Ishikawa (cell line): ENCODE data around the gene CMTR1.

Source experiments
- CEBPB ChIP-seq: IDR thresholded peaks from 2 replicates; pipeline ENCODE4 v1.6.1; 2012
- CREB1 ChIP-seq: IDR thresholded peaks from 2 replicates; pipeline ENCODE4 v1.6.1; 2012; ENCODE audit warnings: low read depth
- EGR1 ChIP-seq: IDR thresholded peaks from 2 replicates; pipeline ENCODE4 v1.6.1; 2012
- EP300 ChIP-seq: IDR thresholded peaks from 2 replicates; pipeline ENCODE4 v1.6.1; 2012; ENCODE audit warnings: borderline replicate concordance
- FOXM1 ChIP-seq: IDR thresholded peaks from 2 replicates; pipeline ENCODE4 v1.6.1; 2012; ENCODE audit warnings: low read depth, borderline replicate concordance
- NFIC ChIP-seq: IDR thresholded peaks from 2 replicates; pipeline ENCODE4 v1.6.1; 2012
- RAD21 ChIP-seq: IDR thresholded peaks from 2 replicates; pipeline ENCODE4 v1.6.1; 2012; ENCODE audit warnings: low read depth
- TAF1 ChIP-seq: IDR thresholded peaks from 2 replicates; pipeline ENCODE4 v1.6.1; 2012; ENCODE audit warnings: low read depth, mild to moderate bottlenecking
- TCF12 ChIP-seq: IDR thresholded peaks from 2 replicates; pipeline ENCODE4 v1.6.1; 2012; ENCODE audit warnings: low read depth
- YY1 ChIP-seq: IDR thresholded peaks from 2 replicates; pipeline ENCODE4 v1.6.1; 2012; ENCODE audit warnings: low read depth
- ZBTB7A ChIP-seq: IDR thresholded peaks from 2 replicates; pipeline ENCODE4 v1.6.1; 2012; ENCODE audit warnings: low read depth
- TF ChIP-seq, protein P1 (sequence below): IDR thresholded peaks from 2 replicates; pipeline ENCODE4 v1.6.1; 2012
- TF ChIP-seq, protein P2 (sequence below): IDR thresholded peaks from 2 replicates; pipeline ENCODE4 v1.6.1; 2012; ENCODE audit warnings: low read depth, mild to moderate bottlenecking
- TF ChIP-seq, protein P3 (sequence below): IDR thresholded peaks from 2 replicates; pipeline ENCODE4 v1.6.1; 2012

DNA sequence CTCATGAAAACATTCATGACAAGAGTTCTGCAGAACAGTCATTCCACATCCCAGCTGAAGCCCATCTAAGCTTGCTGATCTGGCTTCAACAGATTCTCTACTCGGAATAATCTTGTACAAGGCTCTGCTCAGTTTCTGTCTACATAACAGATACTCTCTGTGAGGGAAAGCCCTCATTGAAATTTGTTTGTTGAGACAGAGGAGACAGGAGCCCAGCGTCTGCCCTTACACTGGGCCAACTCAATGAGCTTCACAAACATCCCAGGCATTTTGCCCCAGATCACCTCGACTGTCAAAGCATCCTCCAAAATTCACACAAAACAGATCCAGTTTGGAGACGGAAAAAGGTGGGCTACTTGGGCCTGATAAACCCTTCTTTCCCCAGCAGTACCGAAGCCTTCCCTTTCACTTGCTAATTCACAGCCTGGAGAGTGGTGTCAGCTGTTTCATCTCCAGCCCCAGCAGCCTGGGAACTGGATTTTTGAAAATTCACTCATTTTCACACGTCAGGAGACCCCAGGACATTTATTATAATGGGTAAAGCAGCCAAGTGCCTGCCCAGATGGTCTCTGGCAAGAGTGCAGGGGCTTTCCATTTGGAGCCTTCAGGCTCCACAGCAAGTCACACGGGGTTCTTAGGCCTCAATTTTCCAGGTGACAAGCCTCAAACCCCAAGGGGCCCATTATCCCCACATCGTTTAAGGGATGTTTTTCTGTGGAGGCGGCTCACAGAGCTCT, 59.4 kb downstream of the CMTR1 start:
- TF ChIP-seq RAD21 (no peak), EGR1 (no peak), EP300 (no peak), TAF1 (no peak), YY1 (no peak), TCF12 (no peak), FOXM1 (no peak), ZBTB7A (no peak), CEBPB (no peak), CREB1 (no peak), NFIC (no peak)
- TF ChIP-seq, protein P1, sequence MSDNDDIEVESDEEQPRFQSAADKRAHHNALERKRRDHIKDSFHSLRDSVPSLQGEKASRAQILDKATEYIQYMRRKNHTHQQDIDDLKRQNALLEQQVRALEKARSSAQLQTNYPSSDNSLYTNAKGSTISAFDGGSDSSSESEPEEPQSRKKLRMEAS = no peak
- TF ChIP-seq, protein P2, sequence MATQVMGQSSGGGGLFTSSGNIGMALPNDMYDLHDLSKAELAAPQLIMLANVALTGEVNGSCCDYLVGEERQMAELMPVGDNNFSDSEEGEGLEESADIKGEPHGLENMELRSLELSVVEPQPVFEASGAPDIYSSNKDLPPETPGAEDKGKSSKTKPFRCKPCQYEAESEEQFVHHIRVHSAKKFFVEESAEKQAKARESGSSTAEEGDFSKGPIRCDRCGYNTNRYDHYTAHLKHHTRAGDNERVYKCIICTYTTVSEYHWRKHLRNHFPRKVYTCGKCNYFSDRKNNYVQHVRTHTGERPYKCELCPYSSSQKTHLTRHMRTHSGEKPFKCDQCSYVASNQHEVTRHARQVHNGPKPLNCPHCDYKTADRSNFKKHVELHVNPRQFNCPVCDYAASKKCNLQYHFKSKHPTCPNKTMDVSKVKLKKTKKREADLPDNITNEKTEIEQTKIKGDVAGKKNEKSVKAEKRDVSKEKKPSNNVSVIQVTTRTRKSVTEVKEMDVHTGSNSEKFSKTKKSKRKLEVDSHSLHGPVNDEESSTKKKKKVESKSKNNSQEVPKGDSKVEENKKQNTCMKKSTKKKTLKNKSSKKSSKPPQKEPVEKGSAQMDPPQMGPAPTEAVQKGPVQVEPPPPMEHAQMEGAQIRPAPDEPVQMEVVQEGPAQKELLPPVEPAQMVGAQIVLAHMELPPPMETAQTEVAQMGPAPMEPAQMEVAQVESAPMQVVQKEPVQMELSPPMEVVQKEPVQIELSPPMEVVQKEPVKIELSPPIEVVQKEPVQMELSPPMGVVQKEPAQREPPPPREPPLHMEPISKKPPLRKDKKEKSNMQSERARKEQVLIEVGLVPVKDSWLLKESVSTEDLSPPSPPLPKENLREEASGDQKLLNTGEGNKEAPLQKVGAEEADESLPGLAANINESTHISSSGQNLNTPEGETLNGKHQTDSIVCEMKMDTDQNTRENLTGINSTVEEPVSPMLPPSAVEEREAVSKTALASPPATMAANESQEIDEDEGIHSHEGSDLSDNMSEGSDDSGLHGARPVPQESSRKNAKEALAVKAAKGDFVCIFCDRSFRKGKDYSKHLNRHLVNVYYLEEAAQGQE = no peak
- TF ChIP-seq, protein P3, sequence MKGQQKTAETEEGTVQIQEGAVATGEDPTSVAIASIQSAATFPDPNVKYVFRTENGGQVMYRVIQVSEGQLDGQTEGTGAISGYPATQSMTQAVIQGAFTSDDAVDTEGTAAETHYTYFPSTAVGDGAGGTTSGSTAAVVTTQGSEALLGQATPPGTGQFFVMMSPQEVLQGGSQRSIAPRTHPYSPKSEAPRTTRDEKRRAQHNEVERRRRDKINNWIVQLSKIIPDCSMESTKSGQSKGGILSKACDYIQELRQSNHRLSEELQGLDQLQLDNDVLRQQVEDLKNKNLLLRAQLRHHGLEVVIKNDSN = no peak
